NCI-H226 (cell line): Measurements from ENCODE around the gene TNNI3.
"Not testable (repeated sequence)": the region's sequence is repeated elsewhere in the genome, so short reads cannot be mapped to it uniquely, and the experiment has no call there.

ENCODE experiments used
- DNase-seq: peaks from one replicate; pipeline ENCODE4 v3.0.0-alpha.2; 2015

Gene TNNI3

DNA sequence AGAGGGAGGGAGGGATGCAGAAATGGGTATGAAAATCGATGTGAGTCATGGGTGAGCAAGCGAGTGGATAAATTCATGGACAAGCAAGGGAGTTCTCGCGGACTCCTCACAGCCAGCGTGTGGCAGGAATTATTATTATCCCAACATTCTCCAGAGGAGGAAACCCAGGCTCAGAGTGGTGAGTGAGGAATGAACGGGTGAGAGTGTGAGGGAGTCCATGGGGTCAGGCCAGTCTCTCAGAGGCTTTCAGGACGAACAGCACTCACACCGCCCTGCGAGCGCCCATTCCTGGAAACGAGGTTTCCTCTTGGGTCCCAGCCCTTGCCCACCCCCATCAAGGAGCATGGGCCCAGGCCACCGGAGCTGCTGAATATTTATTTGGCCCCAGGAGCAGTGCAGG lies 15.2 kb upstream of the TNNI3 start:
- DNase-seq, result peak; percentile 93

DNA sequence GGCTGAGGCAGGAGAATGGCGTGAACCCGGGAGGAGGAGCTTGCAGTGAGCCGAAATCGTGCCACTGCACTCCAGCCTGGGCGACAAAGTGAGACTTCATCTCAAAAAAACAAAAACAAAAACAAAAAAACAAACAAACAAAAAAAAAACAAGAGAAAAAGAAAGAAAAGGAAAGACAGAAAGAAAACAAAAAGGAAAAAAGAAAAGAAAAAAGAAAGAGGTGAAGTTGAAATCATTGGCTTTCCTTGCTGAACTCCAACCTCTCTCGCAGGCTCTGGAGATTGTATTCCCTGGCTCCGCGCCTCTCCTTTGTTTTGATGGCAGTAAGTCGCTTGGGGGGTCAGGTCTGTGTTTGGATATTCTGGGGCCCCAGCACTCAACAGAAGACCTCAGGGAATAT lies 14.8 kb upstream of the TNNI3 start:
- DNase-seq, result not testable (repeated sequence)

DNA sequence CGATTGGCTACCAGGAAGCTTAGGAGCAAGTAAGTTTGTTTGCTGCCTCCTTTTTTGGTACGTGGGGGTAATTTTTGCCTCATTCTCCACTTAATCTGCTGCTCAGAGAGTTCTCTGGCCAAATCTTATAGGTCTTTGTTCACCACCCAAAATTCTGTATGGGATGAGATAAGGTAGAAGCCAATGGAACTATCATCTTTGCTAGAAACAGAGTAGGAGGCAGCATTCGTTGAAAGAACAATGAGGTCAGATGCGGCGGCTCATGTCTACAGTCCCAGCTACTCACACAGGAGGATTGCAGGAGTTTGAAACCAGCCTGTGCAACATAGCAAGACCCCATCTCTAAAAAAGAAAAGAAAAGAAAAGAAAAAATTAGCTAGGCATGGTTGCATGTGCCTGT lies 13.9 kb upstream of the TNNI3 start:
- no peak for DNase-seq

DNA sequence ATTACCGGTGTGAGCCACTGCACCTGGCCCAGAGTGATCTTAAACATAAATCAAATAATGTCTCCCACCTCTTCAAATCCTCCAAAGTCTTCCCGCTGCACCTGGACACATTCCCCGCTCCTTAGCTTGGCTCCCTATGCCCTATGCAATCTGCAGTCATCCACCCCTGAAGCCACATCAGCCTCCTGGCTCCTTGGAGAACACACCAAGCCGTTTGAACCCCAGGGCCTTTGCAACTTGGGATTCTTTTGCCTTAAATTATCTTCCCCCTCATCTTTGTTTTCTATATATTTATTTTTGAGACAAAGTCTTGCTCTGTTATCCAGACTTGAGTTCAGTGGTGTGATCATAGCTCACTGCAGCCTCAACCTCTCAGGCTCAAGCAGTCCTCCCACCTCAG lies 11.6 kb upstream of the TNNI3 start:
- no peak for DNase-seq

DNA sequence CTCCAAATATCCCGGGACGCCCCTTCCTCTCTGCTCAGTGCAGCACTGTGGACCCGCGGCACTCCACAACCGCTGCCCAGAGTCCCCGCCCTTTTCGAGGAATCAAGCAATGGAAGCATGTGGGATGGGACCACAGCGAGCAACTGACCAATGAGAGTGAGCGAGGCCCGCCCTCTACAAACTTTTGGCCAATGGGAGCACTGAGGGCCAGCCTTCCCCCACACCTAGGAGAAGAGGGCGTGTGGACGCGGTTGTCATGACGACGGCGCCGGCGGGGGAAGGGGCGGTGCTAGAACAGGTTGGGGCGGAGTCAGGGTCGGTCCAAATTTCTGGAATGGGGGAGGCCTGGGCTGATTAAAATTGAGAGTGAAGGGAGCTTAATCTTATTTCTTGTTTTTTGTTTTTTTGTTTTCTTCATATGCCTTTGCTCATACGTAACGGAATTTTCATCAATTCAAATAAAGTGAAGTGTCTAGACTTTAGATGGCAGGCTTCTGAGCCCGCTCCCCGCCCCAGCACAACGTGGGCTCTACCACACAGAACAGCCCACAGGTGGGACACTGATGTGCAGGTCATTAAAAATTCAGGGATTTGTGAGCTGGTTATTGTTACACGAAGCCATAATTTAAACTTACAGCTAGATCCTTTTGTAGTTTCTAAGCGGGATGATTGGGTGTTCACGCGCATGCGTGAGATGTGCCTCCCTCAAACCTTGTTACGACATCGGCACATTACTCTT lies 9.2 kb upstream of the TNNI3 start, which contains the start of gene DNAAF3:
Gene DNAAF3, minus strand, starts transcription at position 84 of the 739 bp plus-strand sequence. CDS start 200 bp downstream, outside the sequence.
- peak; percentile 97 for DNase-seq

DNA sequence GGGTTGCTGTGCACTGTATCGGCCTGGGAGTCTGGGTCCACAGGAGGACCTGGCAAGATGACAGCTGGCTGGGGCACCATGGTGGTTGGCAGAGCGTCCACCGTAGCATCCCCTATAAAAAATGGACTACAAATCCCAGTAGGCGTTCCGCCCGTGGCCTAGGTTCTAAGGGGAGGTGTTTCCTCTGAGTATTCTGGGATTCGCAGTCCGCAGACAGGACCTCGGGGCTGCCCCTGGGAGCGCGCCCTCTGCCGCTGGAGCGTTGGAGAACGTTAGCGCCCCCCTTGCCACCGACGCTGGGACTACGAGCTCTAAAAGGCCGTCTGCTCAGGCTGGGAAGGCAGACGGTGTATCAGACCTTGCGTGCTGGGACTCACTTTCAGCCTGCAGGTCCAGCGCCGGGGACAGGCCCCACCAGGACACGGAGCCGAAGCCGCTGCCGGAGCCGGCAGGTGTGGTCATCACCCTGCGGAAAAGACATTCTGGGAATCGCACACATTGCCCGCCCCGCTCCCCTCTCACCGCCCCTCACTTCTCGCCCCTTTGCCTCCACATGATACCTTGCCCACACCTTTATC lies 8.5 kb upstream of the TNNI3 start:
- DNase-seq, result peak; percentile 73

DNA sequence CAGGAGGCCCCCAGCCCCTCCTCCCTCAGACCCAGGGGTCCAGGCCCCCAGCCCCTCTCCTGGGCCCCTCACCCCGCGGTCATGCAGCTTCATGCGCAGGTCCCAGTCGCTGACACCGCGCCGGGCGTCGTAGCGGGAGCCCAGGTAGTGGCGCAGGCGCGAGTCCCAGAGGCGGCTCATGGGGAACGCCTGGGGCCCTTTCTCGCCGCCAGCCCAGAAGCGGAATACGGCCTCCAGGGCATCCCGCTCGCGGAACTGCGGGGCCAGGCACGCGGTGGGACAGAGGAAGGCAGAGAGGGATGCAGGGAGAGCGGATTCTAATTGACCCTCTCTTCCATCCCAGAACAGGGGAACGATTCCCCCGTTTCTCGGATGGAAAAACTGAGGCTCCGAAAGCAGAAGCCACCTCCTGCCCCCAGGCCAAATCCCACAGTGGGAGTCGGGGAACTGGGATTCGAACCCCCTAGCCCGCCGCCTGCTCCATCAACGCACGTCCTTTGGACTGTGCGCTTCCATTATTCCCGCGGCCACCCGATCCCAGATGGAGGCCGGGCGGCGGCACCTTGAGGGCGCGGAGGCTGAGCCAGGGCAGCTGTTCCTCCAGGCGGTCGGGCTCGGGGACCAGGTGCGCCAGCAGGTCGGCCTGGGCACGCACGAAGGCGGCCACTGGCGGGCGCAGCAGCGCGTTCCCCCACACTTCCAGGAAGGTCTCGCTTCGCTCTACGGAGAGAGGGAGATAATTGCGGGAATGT lies 4.2 kb upstream of the TNNI3 start:
- DNase-seq, result no peak

DNA sequence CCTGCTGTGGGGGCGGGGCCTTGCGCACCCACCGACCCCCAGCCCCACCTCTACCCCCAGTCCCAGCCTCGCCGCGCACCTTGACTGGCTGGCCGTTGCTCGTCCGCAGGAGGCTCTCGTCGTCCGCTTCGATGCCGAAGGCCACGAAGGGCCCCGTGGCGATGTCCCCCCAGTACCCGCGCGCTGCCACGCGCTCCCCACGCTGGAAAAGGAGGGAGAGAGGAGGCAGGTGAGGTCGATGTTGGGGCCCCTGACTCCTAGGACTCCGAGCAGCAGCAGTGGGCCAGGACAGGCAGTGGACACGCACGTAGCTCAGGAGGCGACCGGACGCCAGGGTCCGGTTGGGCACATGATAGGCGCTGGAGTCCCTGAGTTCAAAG lies 3.4 kb upstream of the TNNI3 start:
- DNase-seq, result no peak

DNA sequence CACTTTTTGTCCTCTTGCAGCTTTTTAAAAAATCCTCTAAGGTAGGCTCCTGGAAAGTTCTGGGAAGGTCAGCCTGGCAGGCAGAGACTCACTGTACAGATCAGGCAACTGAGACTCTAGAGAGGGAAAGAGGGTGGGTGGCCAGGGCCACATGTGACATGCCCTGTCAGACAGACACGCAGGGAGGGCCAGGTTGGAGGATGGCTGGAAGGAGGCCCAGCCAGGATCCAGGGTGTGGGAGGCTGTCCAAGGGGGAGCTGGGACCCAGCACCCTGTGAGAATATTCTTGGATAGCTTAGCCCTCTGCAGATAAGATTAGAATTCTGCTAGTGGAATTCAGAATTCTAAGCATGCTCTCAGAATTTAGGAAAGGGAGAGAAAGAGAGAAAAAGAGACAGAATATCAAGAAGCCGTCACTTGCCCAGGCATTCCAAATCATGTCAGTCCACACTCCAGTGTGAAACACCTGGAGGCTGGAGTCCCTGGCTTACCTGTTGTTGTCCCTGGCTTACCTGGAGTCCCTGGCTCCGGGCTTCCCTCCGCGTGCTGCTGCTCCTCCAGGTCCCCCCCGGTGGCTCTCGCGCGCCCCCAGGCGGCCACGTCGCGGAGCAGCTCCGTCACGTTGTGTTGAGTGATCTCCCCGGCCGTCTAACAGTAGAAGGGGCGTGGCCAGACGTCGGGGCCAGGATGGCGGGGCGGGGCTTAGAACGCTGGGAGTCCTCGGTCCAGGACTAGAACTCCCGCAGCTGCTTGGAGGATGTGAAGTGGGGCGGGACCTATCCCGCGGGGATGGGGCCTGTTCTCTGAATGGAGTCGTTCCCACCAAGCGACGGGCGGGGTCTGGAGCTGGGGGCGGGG lies 2.8 kb upstream of the TNNI3 start:
- DNase-seq, result peak; percentile 97

DNA sequence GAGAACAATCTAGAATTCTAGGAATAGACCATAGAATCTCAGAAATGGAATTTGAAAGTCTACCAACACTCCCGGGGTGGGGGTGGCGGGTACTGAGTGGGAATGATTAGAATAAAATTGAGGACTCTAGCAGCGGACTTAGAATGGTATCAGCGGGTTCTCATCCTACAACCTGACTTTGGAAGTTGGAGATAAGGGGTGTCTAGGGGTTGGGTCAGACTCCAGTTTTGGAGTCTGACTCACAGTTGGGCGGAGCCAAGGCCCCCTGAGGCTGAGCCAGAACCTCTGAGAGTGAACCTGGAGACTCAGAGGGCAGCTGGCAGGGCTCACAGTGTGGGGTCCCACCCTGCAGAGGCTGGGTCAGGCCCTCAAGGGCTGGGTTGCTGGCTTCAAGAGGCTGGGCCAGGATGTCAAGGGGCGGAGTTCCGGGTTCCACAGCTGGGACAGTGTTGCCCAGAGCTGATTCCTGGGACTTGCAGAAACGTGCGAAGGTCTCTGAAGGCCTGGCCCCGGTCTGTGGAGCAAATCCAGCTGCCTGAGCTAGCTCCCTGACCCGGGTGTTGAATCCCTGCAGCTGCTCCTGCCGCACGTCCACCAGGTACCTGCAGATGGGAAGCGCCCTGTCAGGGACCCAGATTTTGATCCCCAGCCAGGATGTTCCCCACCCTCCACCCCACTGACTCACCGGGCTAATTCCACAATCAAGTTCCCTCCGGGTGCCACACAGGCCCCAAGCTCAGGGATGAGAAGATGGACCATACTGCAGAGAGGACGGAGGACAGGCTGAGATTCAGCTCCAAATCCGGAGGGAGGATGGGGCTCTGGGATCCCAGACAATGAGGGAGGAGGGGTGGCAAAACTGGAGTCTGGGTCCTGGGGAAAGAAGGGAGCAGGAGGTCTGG lies 1.6 kb upstream of the TNNI3 start:
- peak; percentile 94 for DNase-seq

DNA sequence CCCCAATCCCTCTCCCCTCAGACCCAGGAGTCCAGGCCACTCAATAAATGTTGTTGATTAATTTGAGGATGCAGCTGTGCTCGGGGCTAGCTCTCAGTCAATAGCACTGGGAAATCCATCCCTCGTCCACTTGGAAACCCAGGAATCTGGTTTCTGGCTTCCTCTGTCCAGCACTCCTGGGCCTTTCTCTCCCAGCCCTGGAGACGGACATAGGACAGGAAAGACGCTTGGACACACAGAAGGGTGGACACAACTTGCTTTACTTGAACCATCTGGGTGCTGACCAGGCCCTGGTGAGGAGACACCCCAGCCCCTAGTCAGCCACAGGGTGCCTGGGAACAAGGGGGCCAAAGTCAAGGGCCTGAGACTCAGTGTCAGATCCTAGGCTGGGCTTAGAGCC lies 891 bp upstream of the TNNI3 start:
- DNase-seq, result no peak

DNA sequence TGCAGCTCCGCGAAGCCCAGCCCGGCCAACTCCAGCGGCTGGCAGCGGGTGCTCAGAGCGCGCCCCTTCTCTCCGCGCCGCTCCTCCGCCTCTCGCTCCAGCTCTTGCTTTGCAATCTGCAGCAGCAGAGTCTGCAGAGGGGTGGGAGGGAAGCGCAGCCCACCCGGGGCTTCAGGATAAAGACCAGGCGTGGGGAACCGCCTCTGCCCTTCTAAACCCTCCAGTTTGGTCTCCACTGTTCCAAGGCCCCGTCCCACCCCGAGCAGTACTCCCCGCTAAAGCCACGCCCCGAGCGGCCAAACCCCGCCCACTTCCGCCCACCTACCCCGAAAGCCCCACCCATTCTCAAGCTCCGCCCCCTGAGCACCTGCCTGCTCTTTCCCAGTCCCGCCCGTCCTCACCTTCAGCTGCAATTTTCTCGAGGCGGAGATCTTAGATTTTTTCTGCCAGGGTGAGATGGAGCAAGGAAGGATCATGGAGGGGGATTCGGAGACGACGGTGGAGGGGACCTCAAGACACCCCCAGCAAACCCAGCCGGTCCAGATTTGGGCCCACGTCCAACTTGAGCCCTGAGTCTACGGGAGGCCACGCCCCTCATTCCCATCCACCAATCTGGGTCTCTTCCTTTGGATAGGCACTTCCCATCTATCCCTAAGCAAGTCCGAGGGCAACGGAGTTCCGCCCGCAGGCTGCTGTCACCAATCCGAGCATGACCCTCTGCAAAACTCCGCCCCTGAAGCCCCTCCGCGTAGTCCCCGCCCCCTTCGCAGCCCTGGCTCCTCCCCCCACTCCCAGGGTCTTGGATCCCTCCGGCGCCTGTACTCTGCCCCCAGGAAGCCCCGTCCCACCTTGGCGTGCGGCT lies 1.1 kb downstream of the TNNI3 start:
- peak; percentile 79 for DNase-seq

DNA sequence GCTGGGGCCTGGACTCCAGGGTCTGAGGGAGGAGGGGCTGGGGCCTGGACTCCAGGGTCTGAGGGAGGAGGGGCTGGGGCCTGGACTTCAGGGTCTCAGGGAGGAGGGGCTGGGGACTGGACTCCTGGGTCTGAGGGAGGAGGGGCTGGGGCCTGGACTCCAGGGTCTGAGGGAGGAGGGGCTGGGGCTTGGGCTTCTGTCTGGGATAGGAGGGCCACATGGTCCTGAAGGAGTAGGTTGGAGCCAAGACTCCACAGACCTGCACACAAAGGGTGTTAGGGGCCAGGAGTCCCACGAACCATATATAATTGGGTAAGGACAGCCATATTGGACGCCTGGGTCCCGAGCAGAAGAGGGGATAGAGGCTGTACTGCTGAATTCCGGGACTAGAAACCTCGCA lies 1.7 kb downstream of the TNNI3 start:
- DNase-seq, result not testable (repeated sequence)

DNA sequence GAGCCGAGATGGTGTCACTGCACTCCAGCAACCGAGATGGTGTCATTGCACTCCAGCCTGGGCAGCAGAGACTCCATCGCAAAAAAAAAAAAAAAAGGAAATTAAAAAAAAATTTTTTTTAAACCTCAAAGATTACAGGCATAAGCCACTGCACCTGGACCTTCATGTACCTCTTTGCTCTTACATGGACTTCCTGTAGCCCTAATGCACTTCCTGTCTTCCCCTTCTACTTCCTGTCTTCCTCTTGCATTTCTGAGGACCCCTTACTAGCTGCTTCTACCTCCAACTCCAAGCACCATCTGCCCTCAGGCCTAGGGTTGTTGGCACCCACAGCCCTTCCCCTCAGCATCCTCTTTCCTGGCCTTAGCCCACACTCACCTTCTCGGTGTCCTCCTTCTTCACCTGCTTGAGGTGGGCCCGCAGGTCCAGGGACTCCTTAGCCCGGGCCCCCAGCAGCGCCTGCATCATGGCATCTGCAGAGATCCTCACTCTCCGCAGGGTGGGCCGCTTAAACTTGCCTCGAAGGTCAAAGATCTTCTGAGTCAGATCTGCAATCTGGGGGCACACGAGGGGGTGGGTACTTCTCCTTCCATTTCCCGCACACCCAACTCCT lies 3.8 kb downstream of the TNNI3 start:
- DNase-seq, result no peak

DNA sequence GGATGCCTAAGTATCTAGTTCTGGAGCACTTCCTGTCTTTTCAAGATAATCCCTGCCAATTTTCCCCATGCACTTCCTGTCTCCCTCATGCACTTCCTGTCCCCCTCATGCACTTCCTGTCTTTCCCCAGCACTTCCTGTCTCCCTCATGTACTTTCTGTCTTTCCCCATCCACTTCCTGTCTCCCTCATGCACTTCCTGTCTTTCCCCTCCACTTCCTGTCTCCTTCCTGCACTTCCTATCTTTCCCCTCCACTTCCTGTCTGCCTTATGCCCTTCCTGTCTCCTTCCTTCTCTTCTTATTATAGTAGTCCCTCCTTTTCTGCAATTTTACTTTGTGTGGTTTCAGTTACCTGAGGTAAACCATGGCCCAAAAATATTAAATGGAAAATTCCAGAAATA lies 5.5 kb downstream of the TNNI3 start:
- no peak for DNase-seq

DNA sequence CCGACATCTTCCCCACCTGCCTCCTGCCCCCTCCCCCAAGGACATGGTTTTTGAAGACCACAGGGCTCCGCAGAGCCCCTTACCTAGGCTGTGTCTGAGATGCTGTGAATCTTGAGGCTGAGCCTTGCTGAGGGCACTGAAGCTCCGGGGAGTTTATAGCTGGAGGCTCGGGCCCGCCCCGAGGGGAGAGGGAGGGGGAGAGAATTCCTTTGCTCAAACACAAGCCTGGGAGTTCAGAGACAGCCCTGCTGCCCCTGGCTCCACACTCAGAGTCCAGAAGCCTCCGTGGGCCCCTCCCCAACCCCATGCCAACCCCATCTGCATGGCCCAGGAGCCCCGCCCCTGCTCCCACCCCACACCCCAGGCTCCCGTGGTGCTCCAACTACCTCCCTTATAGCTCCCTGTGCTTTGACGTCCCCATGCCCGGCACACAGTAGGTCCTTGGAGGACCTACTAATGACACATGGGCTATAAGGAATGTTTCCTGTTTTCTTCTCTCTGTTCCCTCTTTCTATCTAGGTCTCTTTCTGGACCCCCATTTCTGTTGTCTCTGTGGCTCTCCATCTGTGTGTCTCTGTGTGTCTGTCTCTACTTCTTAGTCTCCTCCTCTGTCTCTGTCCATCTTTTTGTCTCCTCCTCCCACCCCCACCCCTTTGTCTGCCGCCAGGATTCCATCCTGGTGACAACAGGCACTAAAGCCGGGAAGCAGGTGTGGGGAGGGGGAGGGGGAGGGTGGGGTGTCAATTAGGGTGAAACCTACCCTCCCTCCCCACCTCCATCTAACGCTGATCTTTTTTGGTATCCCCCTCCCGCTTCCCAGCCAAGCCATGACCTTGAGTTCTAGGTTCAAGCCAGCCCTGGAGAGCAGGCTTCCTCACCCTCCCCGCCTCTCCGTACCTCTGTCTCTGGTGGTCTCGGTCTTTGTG lies 8.2 kb downstream of the TNNI3 start, which contains the start of gene TNNT1:
Gene TNNT1, minus strand, starts transcription at position 129 of the 926 bp plus-strand sequence. CDS start 2,049 bp downstream, outside the sequence.
- peak; percentile 40 for DNase-seq

DNA sequence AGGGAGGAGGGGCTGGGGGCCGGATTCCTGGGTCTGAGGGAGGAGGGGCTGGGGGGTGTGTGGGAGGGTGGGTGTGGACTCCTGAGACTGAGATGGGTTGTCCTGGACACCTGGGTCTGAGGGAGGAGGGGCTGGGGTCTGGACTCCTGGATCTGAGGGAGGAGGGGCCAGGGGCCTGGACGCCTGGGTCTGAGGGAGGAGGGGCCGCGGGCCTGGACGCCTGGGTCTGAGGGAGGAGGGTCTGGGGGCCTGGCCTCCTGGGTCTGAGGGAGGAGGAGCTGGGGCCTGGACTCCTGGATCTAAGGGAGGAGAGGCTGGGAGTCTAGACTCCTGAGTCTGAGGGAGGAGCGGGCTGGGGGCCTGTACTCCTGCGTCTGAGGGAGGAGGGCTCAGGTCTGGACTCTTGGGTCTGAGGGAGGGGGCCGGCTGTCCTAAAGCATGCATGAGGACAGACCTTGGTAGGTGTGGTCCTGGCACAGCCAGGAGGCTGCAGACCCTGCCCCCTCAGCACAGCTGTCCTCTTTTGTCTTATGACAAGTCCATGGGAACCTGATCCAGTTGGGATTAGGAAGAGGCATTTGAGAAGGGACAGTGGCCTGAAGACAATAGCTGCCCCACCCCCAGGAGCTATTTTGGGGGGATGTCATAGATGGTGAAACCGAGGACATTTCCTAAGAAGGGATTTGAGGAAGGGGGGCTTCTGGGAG lies 9.8 kb downstream of the TNNI3 start:
- no peak for DNase-seq

DNA sequence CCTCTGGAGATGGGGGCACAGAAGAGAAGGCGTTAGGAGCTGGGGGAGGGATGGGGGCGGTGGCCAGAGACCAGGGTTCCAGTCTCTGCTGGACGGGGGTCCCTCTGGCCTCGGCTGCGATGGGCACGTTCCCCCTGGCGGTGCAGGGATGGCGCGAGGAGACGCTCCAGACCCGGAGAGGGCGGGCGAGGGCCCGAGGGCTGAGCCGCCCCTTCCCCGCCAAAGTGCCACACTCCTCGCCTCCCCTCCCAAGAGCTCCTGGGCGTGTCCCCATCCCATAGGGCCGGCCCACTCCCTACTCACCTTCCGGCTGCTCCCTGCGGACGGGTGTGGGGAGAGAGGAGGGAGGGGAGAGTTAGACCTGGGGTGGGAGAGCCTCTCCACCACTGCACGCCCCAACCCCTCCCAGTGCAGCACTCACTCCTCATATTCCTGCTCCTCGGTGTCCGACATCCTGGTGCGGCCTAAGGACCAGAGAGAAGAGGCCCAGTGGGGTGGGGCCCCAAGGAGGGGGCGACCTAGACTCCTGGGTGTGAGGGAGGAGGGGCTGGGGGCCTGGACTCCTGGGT lies 10.7 kb downstream of the TNNI3 start:
- peak; percentile 98 for DNase-seq
